SK-N-SH treated with all-trans-retinoic acid at 6 μM for 48 hours (cell line): ENCODE data around the gene MT1F.

ENCODE experiments used
- ATAC-seq: fragments of 200-7000 bp; cut with Tn5 transposase; 3 replicates; pipeline ENCODE4 v1.9.1; 2020; ENCODE audit warnings: mild to moderate bottlenecking, moderate library complexity
- ARNTL ChIP-seq: fragments of 450-650 bp; formaldehyde crosslinking; IDR thresholded peaks from 2 replicates; pipeline ENCODE4 v1.5.0; 2020; ENCODE audit warnings: low read depth, mild to moderate bottlenecking, moderate library complexity, borderline replicate concordance
- BACH2 ChIP-seq: fragments of 250-450 bp; sonication (Bioruptor Pico); IDR thresholded peaks from 2 replicates; pipeline ENCODE4 v1.9.0; 2021; ENCODE audit warnings: mild to moderate bottlenecking, borderline replicate concordance
- CSDC2 ChIP-seq: fragments of 250-450 bp; sonication (Bioruptor Pico); IDR thresholded peaks from 2 replicates; pipeline ENCODE4 v1.5.0; 2020; ENCODE audit warnings: mild to moderate bottlenecking, moderate library complexity
- CSRNP3 ChIP-seq: fragments of 250-450 bp; sonication (Bioruptor Pico); IDR thresholded peaks from 2 replicates; pipeline ENCODE4 v1.5.1; 2021; ENCODE audit warnings: mild to moderate bottlenecking, moderate library complexity
- ESRRG ChIP-seq: fragments of 250-450 bp; sonication (Bioruptor Pico); IDR thresholded peaks from 2 replicates; pipeline ENCODE4 v1.6.1; 2021; ENCODE audit warnings: mild to moderate bottlenecking
- GLIS3 ChIP-seq: fragments of 250-450 bp; sonication (Bioruptor Pico); IDR thresholded peaks from 2 replicates; pipeline ENCODE4 v1.5.0; 2020; ENCODE audit warnings: mild to moderate bottlenecking, moderate library complexity
- ISL1 ChIP-seq: fragments of 250-450 bp; sonication (Bioruptor Pico); IDR thresholded peaks from 2 replicates; pipeline ENCODE4 v2.1.2; 2022; ENCODE audit warnings: mild to moderate bottlenecking, moderate library complexity
- OSR1 ChIP-seq: fragments of 250-450 bp; sonication (Bioruptor Pico); IDR thresholded peaks from 2 replicates; pipeline ENCODE4 v1.8.0; 2022; ENCODE audit warnings: moderate library complexity, mild to moderate bottlenecking, inconsistent platforms
- PATZ1 ChIP-seq: fragments of 250-450 bp; sonication (Bioruptor Pico); IDR thresholded peaks from 2 replicates; pipeline ENCODE4 v1.8.0; 2020; ENCODE audit warnings: mild to moderate bottlenecking, moderate library complexity, borderline replicate concordance
- PPARA ChIP-seq: fragments of 250-450 bp; sonication (Bioruptor Pico); IDR thresholded peaks from 2 replicates; pipeline ENCODE4 v1.5.0; 2020; ENCODE audit warnings: mild to moderate bottlenecking, borderline replicate concordance
- RARB ChIP-seq: fragments of 250-450 bp; sonication (Bioruptor Pico); IDR thresholded peaks from 2 replicates; pipeline ENCODE4 v1.8.0; 2021; ENCODE audit warnings: mild to moderate bottlenecking, moderate library complexity
- TCF4 ChIP-seq: fragments of 250-450 bp; sonication (Bioruptor Pico); IDR thresholded peaks from 2 replicates; pipeline ENCODE4 v1.8.0; 2021; ENCODE audit warnings: mild to moderate bottlenecking, moderate library complexity, borderline replicate concordance
- TOX ChIP-seq: fragments of 250-450 bp; sonication (Bioruptor Pico); IDR thresholded peaks from 2 replicates; pipeline ENCODE4 v1.8.0; 2021; ENCODE audit warnings: mild to moderate bottlenecking, moderate library complexity, borderline replicate concordance
- TSHZ2 ChIP-seq: fragments of 250-450 bp; sonication (Bioruptor Pico); IDR thresholded peaks from 2 replicates; pipeline ENCODE4 v1.5.0; 2020; ENCODE audit warnings: mild to moderate bottlenecking, moderate library complexity
- ZC3H10 ChIP-seq: fragments of 250-450 bp; sonication (Bioruptor Pico); IDR thresholded peaks from 2 replicates; pipeline ENCODE4 v1.5.1; 2021; ENCODE audit warnings: mild to moderate bottlenecking, moderate library complexity
- ZFP30 ChIP-seq: fragments of 450-650 bp; formaldehyde crosslinking; IDR thresholded peaks from 2 replicates; pipeline ENCODE4 v1.5.0; 2022; ENCODE audit warnings: mild to moderate bottlenecking, moderate library complexity
- ZNF565 ChIP-seq: fragments of 450-650 bp; formaldehyde crosslinking; conservative IDR thresholded peaks from 2 replicates; pipeline ENCODE4 v1.5.0; 2020; ENCODE audit warnings: low read depth, mild to moderate bottlenecking, moderate library complexity
- ZNF70 ChIP-seq: fragments of 450-650 bp; formaldehyde crosslinking; IDR thresholded peaks from 2 replicates; pipeline ENCODE4 v1.5.0; 2020; ENCODE audit warnings: mild to moderate bottlenecking, moderate library complexity
- TF ChIP-seq, protein P1 (sequence below): fragments of 250-450 bp; sonication (Bioruptor Pico); IDR thresholded peaks from 2 replicates; pipeline ENCODE4 v1.8.0; 2021; ENCODE audit warnings: low read depth, mild to moderate bottlenecking, moderate library complexity, borderline replicate concordance
- TF ChIP-seq, protein P2 (sequence below): fragments of 250-450 bp; sonication (Bioruptor Pico); IDR thresholded peaks from 2 replicates; pipeline ENCODE4 v1.5.1; 2020; ENCODE audit warnings: low read depth, mild to moderate bottlenecking, moderate library complexity

Gene MT1F

GRCh38 chr16:56626685-56627084 is 31.1 kb upstream of the MT1F start:
- ATAC-seq, result no peak
- TF ChIP-seq TOX (CRISPR knock-in tag) (no peak), ARNTL (CRISPR knock-in tag) (no peak), ESRRG (CRISPR knock-in tag) (no peak), CSRNP3 (CRISPR knock-in tag) (no peak), BACH2 (CRISPR knock-in tag) (no peak), RARB (no peak), CSDC2 (CRISPR knock-in tag) (no peak), TCF4 (CRISPR knock-in tag) (no peak), ZFP30 (no peak), ZC3H10 (no peak), PPARA (CRISPR knock-in tag) (no peak), ZNF70 (no peak), GLIS3 (CRISPR knock-in tag) (no peak)
- TF ChIP-seq, protein P1, sequence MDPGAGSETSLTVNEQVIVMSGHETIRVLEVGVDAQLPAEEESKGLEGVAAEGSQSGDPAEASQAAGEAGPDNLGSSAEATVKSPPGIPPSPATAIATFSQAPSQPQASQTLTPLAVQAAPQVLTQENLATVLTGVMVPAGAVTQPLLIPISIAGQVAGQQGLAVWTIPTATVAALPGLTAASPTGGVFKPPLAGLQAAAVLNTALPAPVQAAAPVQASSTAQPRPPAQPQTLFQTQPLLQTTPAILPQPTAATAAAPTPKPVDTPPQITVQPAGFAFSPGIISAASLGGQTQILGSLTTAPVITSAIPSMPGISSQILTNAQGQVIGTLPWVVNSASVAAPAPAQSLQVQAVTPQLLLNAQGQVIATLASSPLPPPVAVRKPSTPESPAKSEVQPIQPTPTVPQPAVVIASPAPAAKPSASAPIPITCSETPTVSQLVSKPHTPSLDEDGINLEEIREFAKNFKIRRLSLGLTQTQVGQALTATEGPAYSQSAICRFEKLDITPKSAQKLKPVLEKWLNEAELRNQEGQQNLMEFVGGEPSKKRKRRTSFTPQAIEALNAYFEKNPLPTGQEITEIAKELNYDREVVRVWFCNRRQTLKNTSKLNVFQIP (CRISPR knock-in tag), result no peak
- TF ChIP-seq, protein P2, sequence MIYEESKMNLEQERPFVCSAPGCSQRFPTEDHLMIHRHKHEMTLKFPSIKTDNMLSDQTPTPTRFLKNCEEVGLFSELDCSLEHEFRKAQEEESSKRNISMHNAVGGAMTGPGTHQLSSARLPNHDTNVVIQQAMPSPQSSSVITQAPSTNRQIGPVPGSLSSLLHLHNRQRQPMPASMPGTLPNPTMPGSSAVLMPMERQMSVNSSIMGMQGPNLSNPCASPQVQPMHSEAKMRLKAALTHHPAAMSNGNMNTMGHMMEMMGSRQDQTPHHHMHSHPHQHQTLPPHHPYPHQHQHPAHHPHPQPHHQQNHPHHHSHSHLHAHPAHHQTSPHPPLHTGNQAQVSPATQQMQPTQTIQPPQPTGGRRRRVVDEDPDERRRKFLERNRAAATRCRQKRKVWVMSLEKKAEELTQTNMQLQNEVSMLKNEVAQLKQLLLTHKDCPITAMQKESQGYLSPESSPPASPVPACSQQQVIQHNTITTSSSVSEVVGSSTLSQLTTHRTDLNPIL, result no peak

- TF ChIP-seq ZC3H10 (no peak), ISL1 (CRISPR knock-in tag) (no peak), TSHZ2 (no peak), CSDC2 (CRISPR knock-in tag) (no peak), ZNF70 (no peak), OSR1 (CRISPR knock-in tag) (no peak), ZNF565 (CRISPR knock-in tag) (no peak), GLIS3 (CRISPR knock-in tag) (no peak), TCF4 (CRISPR knock-in tag) (no peak), ZFP30 (no peak), PATZ1 (CRISPR knock-in tag) (no peak), RARB (no peak), ESRRG (CRISPR knock-in tag) (no peak)
- TF ChIP-seq, protein P2, result no peak
- no peak for ATAC-seq
Measured at GRCh38 chr16:56628486-56629350, 29.0 kb upstream of the MT1F start.
